Lung (tissue), 12 donors: ENCODE results near the gene CUBN. TPM values are rescaled to one million over a fixed set of nuclear protein-coding genes. Genes with fewer than 3 reads are reported as not detected.

Source experiments
- ATAC-seq: fragments of 200-7000 bp; cut with Tn5 transposase; one replicate; pipeline ENCODE4 v1.9.1; 2020; ENCODE audit warnings: moderate number of reproducible peaks; ENCODE audit not compliant: insufficient read depth, low FRiP score
- DNase-seq, 3 donors: peaks; one replicate each; pipeline ENCODE4 v3.0.0-alpha.2; 2013 to 2017
- H3K27ac ChIP-seq, 2 donors: one replicate each; pipeline ENCODE4 v1.5.1; 2013; ENCODE audit warnings: mild to moderate bottlenecking in 2 of 2, moderate library complexity in 2 of 2, control low read depth in 1 of 2, inconsistent platforms in 1 of 2, low read depth in 1 of 2, low read length in 1 of 2
- H3K27me3 ChIP-seq, 3 donors: one replicate each; pipeline ENCODE4 v1.5.1; 2013; ENCODE audit warnings: low read length in 2 of 3; ENCODE audit not compliant: control insufficient read depth in 3 of 3, insufficient read depth in 3 of 3
- H3K36me3 ChIP-seq, 4 donors: one replicate each; pipeline ENCODE4 v1.5.1; 2013; ENCODE audit warnings: low read length in 4 of 4, mild to moderate bottlenecking in 1 of 4, moderate library complexity in 1 of 4; ENCODE audit not compliant: control insufficient read depth in 4 of 4, insufficient read depth in 4 of 4
- H3K4me1 ChIP-seq, 5 donors: one replicate each; pipeline ENCODE4 v1.5.1; 2013; ENCODE audit warnings: low read length in 5 of 5, mild to moderate bottlenecking in 2 of 5, moderate library complexity in 1 of 5; ENCODE audit not compliant: control insufficient read depth in 5 of 5, insufficient read depth in 5 of 5
- H3K4me3 ChIP-seq: one replicate; pipeline ENCODE4 v1.5.1; 2013; ENCODE audit warnings: mild to moderate bottlenecking, control low read depth, moderate library complexity
- H3K9ac ChIP-seq, 2 donors: one replicate each; pipeline ENCODE4 v1.5.1; 2013; ENCODE audit warnings: low read length in 2 of 2, control low read depth in 1 of 2; ENCODE audit not compliant: insufficient read depth in 1 of 2
- H3K9me3 ChIP-seq, 4 donors: one replicate each; pipeline ENCODE4 v1.5.1; 2013; ENCODE audit warnings: low read length in 3 of 4, mild to moderate bottlenecking in 1 of 4, moderate library complexity in 1 of 4; ENCODE audit not compliant: control insufficient read depth in 4 of 4, insufficient read depth in 3 of 4
- CTCF ChIP-seq: IDR thresholded peaks from 2 replicates; pipeline ENCODE4 v1.5.1; 2012; ENCODE audit warnings: mild to moderate bottlenecking; ENCODE audit errors: control extremely low read depth, extremely low read depth
- WGBS, 2 donors: extraction: QIAGEN DNeasy Blood & Tissue Kit; methylation state at CpG; one replicate each; pipeline ENCODE4 v1.1.7; 2013; 5-methylcytosine and 5-hydroxymethylcytosine counted together
- polyA plus RNA-seq, 2 donors: library from polyadenylated mRNA; stranded (reverse); fragments of 200-250 nt; gene quantifications; one replicate each; pipeline ENCODE4 v1.2.1, GENCODE V29; 2013
- total RNA-seq, 2 donors: library from RNA; depleted of rRNA in 1 of 2; stranded (reverse); fragments of >200 nt in 1 of 2; gene quantifications; one replicate each; pipeline ENCODE4 v1.2.1, GENCODE V29; 2014 to 2021
- donor health status: control.
- donor health status: control.
- donor health status: Bipolar disorder and iron deficiency.
- donor health status: healthy.
- donor health status: DM: yes; HTN: yes; CAD: no.

Gene CUBN
- total and polyA plus RNA-seq, 4 donors = 0.33 to 5.1 (median 1.0) TPM

DNA sequence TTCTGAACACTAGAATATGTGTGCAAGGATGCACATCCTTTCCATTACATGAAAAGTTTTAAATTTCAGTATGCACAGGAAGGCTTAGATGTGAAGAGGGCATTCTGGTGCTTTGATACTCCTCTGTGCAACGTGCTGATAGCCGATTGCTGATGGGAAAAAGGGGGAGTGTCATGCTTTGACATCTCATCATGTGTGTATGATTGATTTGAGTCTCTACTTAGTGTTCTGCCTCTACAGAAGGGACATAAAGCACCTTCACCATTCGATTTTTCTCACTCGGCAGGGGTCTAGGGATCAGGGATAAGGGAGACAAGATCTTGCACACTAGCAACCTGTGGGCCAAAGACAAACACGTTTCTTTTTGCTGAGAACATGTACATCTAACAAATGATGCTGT is 197.7 kb downstream of the CUBN start:
- peaks cover 0 to 16% (median 0%) of the 10 kb centered on the region in 5 donors for H3K4me1 ChIP-seq
- no peak for TF ChIP-seq CTCF
- peaks cover 0 to 1% (median 0%) of the 10 kb centered on the region in 4 donors for H3K9me3 ChIP-seq
- ATAC-seq (no peak), DNase-seq (no peak)
- H3K27me3 ChIP-seq = no peaks in the 10 kb centered on the region
- no peak overlapping the region for H3K27ac ChIP-seq
- H3K4me3 ChIP-seq = no peak overlapping the region
- H3K9ac ChIP-seq = no peak overlapping the region
- no peaks in the 10 kb centered on the region for H3K36me3 ChIP-seq
- 81 to 95% methylated on average over 5 of the region's 5 CpGs for WGBS, 2 donors

- Histone ChIP-seq H3K9me3 (peaks cover 0 to 1% (median 0%) of the 10 kb centered on the region in 4 donors), H3K9ac (no peak overlapping the region), H3K4me1 (peaks cover 0 to 16% (median 0%) of the 10 kb centered on the region in 5 donors), H3K36me3 (no peaks in the 10 kb centered on the region), H3K4me3 (no peak overlapping the region), H3K27me3 (no peaks in the 10 kb centered on the region), H3K27ac (no peak overlapping the region)
- ATAC-seq = no peak
- DNase-seq = no peak
- no peak for TF ChIP-seq CTCF
- 89 to 96% methylated on average over 2 of the region's 2 CpGs for WGBS, 2 donors
These were observed 199.1 kb downstream of the CUBN start for GRCh38 chr10:16930540-16930939.

DNA sequence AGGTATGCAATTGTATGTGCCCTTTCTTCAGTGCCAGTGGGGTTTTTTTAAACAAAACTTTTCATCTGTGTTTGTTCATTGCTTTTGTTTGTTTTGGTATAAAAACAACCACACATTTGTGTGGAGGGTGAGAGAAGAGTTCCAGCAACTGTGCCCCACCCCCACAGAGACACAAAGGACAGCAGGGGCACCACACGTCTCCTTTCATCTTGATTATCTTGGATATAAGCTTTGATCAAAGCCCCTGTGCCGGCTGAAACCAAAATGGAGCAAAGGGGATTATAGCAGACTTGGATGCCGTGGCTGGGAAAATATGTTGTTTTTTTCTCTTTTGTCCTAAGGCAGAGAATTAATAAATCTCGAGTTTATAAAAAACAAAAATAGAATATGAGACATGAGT is 200.5 kb downstream of the CUBN start:
- Histone ChIP-seq H3K4me3 (no peak overlapping the region), H3K27ac (no peak overlapping the region), H3K9ac (no peak overlapping the region), H3K4me1 (peaks cover 0 to 8% (median 0%) of the 10 kb centered on the region in 5 donors), H3K36me3 (no peaks in the 10 kb centered on the region), H3K27me3 (no peaks in the 10 kb centered on the region), H3K9me3 (no peaks in the 10 kb centered on the region)
- TF ChIP-seq CTCF = no peak
- ATAC-seq (no peak), DNase-seq (no peak)
- 82 to 89% methylated on average over 4 of the region's 4 CpGs for WGBS, 2 donors

- Histone ChIP-seq H3K4me1 (no peaks in the 10 kb centered on the region), H3K27ac (no peak overlapping the region), H3K27me3 (no peaks in the 10 kb centered on the region), H3K9ac (no peak overlapping the region), H3K4me3 (no peak overlapping the region), H3K36me3 (no peaks in the 10 kb centered on the region), H3K9me3 (no peaks in the 10 kb centered on the region)
- TF ChIP-seq CTCF = no peak
- ATAC-seq (no peak), DNase-seq (no peak)
- WGBS, 2 donors = 83 to 85% methylated on average over 4 of the region's 4 CpGs
These were observed 202.1 kb downstream of the CUBN start for GRCh38 chr10:16927546-16927945.
